ENCODE data around the gene C20orf144. TPM values are rescaled to one million over a fixed set of nuclear protein-coding genes. Genes with fewer than 3 reads are reported as not detected.

C20orf144 gene
- total RNA-seq, 2 donors from 2014 or later, result 0.66 TPM; not detected in 1

DNA sequence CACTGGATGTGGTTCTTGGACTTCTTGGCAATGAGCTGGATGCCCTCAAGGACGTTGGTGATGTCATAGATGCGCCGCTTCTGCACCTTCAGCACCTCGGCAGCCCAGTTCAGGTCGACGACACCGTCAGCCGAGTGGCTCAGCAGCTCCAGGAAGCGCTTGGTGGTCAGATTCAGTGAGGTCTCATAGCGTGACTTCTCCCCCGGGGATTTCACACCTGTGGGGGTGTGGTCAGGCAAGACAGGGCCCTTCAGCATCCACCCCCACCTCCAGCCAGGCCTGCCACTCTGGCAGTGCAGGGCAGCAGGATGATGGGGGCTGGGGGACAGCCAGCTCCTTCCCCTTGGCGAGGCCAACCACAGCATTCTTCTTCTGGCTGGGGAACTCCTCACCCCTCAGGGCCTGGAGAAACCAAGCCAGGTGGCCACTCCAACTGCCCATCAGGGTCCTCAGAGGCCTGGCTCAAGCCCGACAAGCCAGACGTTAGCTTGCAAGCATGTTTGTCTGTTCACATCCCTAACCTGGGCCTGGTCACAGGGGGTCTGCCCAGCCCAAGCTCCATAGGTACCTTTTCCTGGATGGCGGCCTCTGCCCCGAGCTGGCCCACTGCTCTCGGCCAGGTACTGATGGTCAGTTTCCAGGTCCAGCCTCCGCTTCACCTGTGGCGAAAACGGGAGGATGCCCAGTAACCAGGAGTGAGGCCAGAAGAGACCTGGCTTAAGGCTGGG is 17.8 kb downstream of the C20orf144 start:
- TF ChIP-seq POLR2A (IDR thresholded peaks at IDR 0.05), result no peak
- no peak overlapping the region for H3K4me3 ChIP-seq
- H3K27ac ChIP-seq, result no peak overlapping the region
- no peak for ATAC-seq
- 74 to 86% methylated on average over 6 to 20 of the region's 20 CpGs for WGBS, 2 donors
- DNase-seq, result no peak
- peaks cover 9% of the 10 kb centered on the region for H3K4me1 ChIP-seq
- no peaks in the 10 kb centered on the region for H3K9me3 ChIP-seq
- no peaks in the 10 kb centered on the region for H3K36me3 ChIP-seq (replicated peaks in 1 of 2; ENCODE audit: insufficient read depth in 1 of 2, low read depth in 2 of 2)
- H3K27me3 ChIP-seq, result no peaks in the 10 kb centered on the region
- intact Hi-C loops (cut with DNase I), result no loop called here

DNA sequence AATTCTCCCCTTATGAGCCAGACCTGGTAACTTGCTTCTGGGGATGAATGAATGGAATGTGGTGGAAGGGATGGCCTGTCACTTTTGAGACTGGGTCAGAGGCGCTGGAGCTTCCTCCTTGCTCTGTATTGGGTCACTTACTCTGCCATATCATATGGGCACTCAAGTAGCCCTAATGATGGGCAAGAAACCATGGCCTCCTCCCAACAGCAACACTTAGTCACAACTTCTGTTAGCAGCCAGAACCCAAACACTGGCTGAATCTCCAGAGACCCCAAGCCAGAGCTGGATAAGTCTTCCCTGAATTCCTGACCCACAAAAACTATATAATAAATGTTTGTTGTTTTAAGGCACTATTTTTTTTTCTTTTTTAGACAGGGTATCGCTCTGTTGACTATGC is 18.6 kb downstream of the C20orf144 start:
- Histone ChIP-seq H3K4me1 (peaks cover 11% of the 10 kb centered on the region), H3K36me3 (replicated peaks in 1 of 2; ENCODE audit: insufficient read depth in 1 of 2, low read depth in 2 of 2) (no peaks in the 10 kb centered on the region), H3K4me3 (no peak overlapping the region), H3K9me3 (no peaks in the 10 kb centered on the region), H3K27ac (no peak overlapping the region), H3K27me3 (no peaks in the 10 kb centered on the region)
- ATAC-seq (no peak), DNase-seq (no peak)
- intact Hi-C loops (cut with DNase I), result no loop called here
- 92 to 98% methylated on average over 2 of the region's 2 CpGs for WGBS, 2 donors
- TF ChIP-seq, protein P1, sequence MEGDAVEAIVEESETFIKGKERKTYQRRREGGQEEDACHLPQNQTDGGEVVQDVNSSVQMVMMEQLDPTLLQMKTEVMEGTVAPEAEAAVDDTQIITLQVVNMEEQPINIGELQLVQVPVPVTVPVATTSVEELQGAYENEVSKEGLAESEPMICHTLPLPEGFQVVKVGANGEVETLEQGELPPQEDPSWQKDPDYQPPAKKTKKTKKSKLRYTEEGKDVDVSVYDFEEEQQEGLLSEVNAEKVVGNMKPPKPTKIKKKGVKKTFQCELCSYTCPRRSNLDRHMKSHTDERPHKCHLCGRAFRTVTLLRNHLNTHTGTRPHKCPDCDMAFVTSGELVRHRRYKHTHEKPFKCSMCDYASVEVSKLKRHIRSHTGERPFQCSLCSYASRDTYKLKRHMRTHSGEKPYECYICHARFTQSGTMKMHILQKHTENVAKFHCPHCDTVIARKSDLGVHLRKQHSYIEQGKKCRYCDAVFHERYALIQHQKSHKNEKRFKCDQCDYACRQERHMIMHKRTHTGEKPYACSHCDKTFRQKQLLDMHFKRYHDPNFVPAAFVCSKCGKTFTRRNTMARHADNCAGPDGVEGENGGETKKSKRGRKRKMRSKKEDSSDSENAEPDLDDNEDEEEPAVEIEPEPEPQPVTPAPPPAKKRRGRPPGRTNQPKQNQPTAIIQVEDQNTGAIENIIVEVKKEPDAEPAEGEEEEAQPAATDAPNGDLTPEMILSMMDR (IDR thresholded peaks at IDR 0.05), result no peak
- TF ChIP-seq POLR2A (IDR thresholded peaks at IDR 0.05), result no peak

DNA sequence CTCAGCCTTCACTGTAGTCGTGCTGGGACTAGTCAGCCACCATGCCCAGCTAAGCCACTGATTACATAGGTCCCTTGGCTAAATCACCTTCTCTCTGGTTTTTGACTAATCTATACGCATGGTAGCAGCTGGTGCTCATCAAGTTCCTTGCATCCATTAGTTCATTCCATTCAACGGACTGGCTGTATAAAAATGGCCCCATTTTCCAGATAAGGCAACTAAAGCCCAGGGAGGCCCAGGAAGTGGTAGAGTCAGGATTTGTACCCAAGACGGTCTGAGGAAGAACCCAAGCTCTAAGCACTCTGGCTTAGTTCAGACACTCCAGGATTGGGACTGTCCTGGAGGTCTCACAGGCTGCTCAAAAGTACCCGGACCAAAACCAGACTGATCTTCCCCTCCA is 19.2 kb downstream of the C20orf144 start:
- intact Hi-C loops (cut with DNase I), result no loop called here
- ATAC-seq (no peak), DNase-seq (no peak)
- H3K4me3 ChIP-seq, result no peak overlapping the region
- TF ChIP-seq, protein P1 (IDR thresholded peaks at IDR 0.05), result no peak
- TF ChIP-seq POLR2A (IDR thresholded peaks at IDR 0.05), result no peak
- H3K4me1 ChIP-seq, result peaks cover 12% of the 10 kb centered on the region
- H3K36me3 ChIP-seq (replicated peaks in 1 of 2; ENCODE audit: insufficient read depth in 1 of 2, low read depth in 2 of 2), result no peaks in the 10 kb centered on the region
- 81 to 96% methylated on average over 2 to 5 of the region's 5 CpGs for WGBS, 2 donors
- no peaks in the 10 kb centered on the region for H3K27me3 ChIP-seq
- no peaks in the 10 kb centered on the region for H3K9me3 ChIP-seq
- no peak overlapping the region for H3K27ac ChIP-seq

DNA sequence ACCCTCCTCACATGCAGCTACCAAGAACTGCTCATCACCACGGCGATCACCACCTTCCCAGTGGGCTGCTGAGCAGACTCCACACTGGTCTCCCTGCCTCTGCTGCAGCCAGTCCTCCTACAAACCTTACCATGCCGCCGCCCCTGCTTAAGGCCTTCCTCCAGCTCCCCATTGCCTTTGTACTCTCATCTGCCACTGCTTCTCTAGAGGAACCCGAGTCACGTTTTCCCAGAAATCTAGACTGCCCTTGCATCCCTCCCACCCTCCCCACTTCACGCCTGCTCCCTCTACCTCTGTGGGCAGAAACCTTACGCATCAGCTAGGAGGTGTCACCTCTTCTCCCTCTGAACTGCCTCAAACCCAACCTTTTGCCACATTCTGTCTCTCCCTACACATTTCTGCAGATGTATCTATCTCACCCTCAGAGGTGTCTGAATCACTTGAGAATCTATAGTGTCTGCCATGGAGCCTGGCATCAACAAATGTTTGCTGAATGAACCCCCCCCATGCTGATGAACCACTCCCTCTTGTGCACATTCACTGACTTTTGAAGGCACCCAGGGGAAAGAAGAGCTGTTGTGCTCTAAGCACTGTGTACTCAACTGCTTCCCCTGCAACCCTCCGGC is 19.7 kb downstream of the C20orf144 start:
- Histone ChIP-seq H3K4me1 (peaks cover 16% of the 10 kb centered on the region), H3K4me3 (no peak overlapping the region), H3K27me3 (no peaks in the 10 kb centered on the region), H3K27ac (no peak overlapping the region), H3K9me3 (no peaks in the 10 kb centered on the region), H3K36me3 (replicated peaks in 1 of 2; ENCODE audit: insufficient read depth in 1 of 2, low read depth in 2 of 2) (no peaks in the 10 kb centered on the region)
- intact Hi-C loops (cut with DNase I), result no loop called here
- WGBS, 2 donors, result 85 to 92% methylated on average over 9 of the region's 9 CpGs
- DNase-seq (no peak), ATAC-seq (no peak)
- TF ChIP-seq, protein P1 (IDR thresholded peaks at IDR 0.05), result no peak
- TF ChIP-seq POLR2A (IDR thresholded peaks at IDR 0.05), result no peak

DNA sequence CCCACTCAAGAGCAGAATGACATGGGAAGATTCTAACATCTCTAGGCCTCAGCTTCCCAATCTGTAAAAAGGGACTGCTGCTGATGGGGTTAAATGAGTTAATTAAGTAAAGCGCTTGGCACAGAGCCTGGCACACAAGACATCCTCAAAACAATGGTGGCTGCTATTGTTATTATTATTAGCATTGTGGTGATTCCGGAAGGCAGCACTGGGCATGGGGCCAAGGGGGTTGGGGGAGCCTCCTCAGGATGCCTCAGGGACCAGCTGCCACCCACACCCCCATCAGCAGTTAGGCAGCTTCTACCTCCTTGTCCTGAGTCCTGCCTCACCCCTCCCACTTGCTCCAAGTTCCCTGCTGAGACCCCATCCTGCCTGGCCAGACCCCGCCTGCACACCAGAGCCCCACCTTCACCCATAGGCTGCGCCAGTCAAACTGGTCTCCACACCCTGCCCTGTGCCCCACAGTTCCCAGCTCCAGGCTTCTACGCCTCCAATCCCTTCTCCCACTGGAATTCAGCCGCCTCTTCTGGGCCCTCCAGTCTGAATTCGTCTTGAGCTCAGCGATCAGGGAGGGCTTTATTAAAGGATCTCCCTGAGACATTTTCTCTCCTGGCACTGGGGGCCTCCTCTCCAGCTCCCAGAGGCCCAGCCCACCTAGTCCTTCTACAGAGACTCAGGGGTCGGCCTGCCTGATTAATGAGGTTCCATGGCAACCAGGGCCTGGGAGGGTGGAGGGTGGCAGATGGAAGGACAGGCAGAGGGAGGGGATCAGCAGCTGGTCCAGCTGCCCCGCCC is 22.6 kb downstream of the C20orf144 start:
- H3K27ac ChIP-seq, result no peak overlapping the region
- no peak for ATAC-seq

More for the DNA sequence above, 22.6 kb downstream of the C20orf144 start:
- no peaks in the 10 kb centered on the region for H3K9me3 ChIP-seq
- H3K36me3 ChIP-seq (replicated peaks in 1 of 2; ENCODE audit: insufficient read depth in 1 of 2, low read depth in 2 of 2), result no peaks in the 10 kb centered on the region
- no peak for DNase-seq
- 59 to 60% methylated on average over 9 to 10 of the region's 10 CpGs for WGBS, 2 donors
- no peaks in the 10 kb centered on the region for H3K27me3 ChIP-seq
- peaks cover 27% of the 10 kb centered on the region for H3K4me1 ChIP-seq
- H3K4me3 ChIP-seq, result no peak overlapping the region
- TF ChIP-seq, protein P1 (IDR thresholded peaks at IDR 0.05), result no peak
- TF ChIP-seq POLR2A (IDR thresholded peaks at IDR 0.05), result no peak
- intact Hi-C loops (cut with DNase I), result no loop called here

Measured in body of pancreas (tissue), 4 donors.